CD4-positive, alpha-beta T cell treated with Interferon alpha-2 for 1 hour (primary cell): Measurements from ENCODE around the gene SLC8B1.

Experiments used
- DNase-seq, 2 donors: peaks; one replicate each; pipeline ENCODE4 v3.0.0-alpha.2; 2020 to 2022

SLC8B1 gene

GRCh38 chr12:113268136-113268535, 66.8 kb downstream of the SLC8B1 start:
- DNase-seq, result no peak

- no peak for DNase-seq
Measured at GRCh38 chr12:113267621-113268020, 67.3 kb downstream of the SLC8B1 start.

- DNase-seq, result no peak
Measured at GRCh38 chr12:113266106-113266895, 68.6 kb downstream of the SLC8B1 start.

DNA sequence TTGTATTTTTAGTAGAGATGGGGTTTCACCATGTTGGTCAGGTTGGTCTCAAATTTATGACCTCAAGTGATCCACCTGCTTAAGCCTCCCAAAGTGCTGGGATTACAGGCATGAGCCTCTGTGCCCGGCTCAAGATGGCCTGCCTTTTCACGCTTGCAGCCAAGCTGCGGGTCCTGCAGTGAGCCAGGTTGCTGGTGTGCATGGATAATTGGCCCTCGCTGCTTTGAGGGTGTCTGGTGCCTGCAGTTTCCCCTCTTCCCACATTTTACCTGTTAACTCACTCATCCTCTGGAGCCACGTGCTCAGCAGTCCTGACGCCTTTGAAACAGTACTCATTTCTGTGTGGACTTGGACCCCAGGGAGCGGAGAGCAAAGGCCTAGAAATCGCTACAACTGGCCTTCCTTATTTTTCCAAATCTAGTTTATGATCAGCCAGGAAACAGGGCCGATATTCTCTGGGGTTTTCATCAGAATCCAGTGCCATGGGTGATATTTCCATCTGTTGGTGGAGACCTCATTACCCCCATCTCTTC, 71.4 kb downstream of the SLC8B1 start:
- no peak for DNase-seq

DNA sequence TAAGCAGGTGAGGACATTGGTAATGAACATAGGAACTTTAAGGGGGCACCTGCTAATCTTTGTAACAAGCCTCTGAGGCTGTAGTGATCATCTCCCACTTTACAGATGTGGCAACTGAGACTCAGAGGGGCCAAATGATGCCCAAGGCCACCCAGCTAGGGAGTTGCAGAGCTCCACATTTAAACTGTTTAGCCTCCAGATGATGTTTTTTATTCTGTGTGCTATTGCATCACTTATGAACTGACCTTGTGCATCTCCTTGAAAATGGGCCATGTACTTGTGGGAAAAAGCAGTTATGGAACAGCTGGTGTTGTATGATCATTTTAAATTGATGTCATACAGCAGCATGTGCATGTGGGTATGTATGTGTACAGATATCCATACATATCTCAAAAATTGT, 72.2 kb downstream of the SLC8B1 start:
- DNase-seq, result no peak

- DNase-seq, result peak; percentile 17 to 35
Measured at GRCh38 chr12:113261847-113262470, 73.0 kb downstream of the SLC8B1 start.

DNA sequence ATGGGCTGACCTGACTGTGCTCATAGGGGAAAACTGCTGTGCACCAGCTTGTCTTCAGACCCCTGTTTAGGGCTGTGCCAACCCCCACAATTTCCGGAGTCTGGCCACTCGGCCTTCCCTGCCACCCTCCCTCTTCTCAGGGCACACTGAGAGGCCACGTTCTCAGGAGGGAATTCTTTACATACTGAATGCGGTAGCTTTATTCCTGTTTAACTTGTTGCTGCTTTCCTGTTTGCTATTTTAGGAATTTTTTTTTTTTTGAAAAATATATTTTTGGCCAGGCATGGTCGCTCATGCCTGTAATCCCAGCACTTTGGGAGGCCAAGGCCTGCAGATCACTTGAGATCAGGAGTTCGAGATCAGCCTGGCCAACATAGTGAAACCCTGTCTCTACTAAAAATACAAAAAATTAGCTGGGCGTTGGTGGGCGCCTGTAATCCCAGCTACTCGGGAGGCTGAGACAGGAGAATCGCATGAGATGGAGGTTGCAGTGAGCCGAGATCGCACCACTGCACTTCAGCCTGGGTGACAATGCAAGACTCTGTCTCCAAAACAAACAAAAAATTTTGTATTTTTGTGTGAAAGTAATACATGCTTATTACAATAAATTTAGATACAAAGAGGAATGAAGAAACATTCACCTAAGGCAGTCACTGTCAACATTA, 74.1 kb downstream of the SLC8B1 start:
- DNase-seq, result no peak

GRCh38 chr12:113260127-113260526, 74.8 kb downstream of the SLC8B1 start:
- no peak for DNase-seq

- no peak for DNase-seq
Measured at GRCh38 chr12:113257564-113257963, 77.3 kb downstream of the SLC8B1 start.

- DNase-seq, result no peak
Measured at GRCh38 chr12:113254298-113254697, 80.6 kb downstream of the SLC8B1 start.

DNA sequence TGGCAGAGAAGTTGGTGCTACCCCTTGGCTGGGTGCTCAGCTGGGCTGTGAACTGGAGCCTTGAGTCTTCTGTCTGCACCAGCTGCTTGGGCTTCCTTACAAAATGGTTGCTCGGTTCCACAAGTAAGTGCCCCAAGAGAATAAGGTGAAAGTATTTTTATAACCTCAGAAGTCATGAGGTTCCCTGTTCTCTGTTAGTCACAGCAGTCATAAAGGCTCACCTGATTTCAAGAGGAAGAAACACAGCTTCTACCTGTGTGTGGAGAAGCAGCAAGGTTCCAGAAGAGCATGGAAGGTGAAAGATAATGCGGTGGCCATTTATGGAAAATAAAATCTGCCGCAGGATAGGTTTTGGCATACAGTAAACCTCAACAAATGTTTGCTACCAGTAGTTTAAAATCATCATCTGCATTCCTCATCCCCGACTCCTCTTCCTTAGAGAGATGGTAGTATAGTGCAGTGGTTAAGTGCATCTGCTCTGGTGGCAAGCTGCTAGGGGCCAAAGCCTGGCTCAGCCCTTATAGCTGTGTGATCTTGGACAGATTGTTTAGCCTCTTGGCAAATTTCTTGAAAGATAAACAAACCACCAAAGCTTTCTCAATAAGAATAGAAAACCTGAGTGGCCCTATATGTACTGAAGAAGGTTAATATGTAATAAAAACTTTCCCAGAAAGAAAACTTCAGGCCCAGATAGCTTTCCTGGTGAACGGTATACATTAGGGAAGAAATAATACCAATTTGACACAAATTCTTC, 81.2 kb downstream of the SLC8B1 start:
- DNase-seq, result no peak

- DNase-seq, result no peak
Measured at GRCh38 chr12:113252494-113252893, 82.4 kb downstream of the SLC8B1 start.

DNA sequence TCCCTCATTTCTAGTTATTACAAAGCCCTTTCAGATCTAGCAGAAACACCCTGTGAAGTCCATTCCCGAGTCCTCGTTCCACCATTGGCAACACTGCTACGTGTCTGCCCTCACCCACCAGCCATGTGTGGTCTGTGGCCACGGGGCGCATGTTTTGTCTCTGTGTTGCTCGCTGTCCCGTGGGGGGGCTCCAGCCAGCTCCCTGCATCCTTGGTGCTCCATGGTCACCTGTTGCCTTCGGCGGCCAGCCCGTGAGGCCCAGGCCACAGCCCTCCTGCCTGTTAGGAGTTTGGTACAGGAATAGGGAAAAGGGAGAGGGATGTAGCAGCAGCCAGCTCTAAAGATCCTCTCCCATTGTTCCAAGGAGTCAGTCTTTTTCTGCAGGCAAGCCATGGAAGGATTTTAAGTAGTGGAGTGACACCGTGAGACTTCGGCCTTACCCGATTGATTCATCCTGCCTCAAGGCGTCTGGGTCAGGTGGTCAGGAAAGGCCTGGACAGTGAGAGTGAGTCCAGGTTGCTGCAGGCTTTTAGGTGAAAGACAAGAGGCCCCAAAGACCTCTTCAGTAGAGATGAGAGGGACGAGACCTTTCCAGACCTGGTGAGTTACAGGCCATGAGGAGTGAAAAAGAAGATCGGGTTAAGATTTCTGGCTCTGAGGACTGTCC, 83.4 kb downstream of the SLC8B1 start:
- no peak for DNase-seq

GRCh38 chr12:113250045-113250444, 84.9 kb downstream of the SLC8B1 start:
- no peak for DNase-seq

DNA sequence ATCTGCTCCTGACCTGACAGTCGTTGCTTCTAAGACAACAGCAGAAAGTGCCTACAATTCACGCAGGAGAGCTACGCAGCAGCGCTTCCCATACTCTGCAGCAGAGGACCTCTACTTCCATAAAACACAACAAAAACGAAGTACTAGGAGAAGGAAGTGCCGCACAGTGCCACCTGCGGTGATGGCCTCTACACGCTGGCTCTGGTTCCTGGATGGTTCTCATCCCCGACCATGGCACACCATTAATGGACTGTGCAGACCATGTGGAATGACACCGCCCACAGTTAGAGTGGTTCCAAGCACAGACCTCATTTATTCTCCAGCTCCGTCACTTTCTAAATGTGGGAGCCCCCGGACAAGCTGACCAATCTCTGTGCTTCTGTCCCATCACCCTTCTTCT, 85.4 kb downstream of the SLC8B1 start:
- DNase-seq, result no peak

DNA sequence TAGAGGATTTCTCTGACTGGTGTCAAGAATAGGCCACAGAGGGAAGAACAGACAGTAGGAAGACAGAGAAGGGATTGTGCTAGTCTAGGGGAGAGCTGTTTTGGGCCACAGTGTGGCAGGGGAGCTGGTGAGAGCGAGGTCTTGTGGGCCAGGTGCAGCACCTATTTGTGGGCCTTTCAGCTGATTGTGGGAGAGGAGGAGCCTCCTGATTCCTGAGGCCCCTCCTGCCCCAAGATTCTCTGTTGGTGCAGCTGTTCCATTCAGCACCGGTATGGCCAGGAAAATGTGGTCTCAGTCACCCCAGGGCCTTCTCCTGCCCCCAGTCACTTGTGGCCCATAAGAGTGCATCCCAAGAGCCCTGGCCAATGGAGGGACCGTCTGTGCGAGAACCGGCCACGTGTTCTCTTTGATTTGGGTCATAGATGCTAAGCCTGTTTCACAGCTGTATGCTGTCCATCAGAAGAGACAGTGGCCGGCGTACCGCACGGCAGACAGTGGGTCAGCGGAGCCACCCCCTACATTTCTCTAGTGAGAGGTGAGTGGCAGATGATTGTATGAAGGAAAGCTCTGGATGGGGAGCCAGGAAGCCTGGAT, 86.0 kb downstream of the SLC8B1 start:
- no peak for DNase-seq
